ENCODE results near the gene EPS8L3. TPM values are rescaled to one million over a fixed set of nuclear protein-coding genes. Genes with fewer than 3 reads are reported as not detected.
A peak's percentile ranks its signal among the peaks of the same experiment; 100 is the strongest.

EPS8L3 gene
- total and polyA plus RNA-seq, 2 of the 4 experiments (the other 2 are of a cell fraction), result not detected

DNA sequence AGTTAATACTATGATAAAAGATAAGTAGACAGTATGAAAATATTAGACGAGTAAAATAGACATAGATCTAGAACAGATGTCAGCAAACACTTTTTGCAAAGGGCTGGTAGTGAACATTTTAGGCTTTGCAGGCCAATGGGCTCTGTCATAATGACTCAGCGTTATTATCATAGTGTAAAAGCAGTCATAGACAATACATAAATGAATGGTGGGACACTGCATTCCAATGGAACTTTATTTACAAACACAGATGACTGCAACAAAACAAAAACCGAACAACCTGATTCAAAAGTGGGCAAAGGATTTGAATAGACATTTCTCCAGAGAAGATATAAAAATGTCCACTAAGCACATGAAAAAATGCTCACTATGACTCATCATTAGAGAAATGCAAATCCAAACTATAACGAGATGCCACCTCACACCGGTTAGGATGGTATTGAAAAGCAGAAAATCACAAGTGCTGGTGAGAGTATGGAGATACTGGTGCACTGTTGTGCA, 44.3 kb downstream of the EPS8L3 start:
- Histone ChIP-seq H3K9me1 (ENCODE audit: insufficient read depth, low read length) (0 out of 2 replicates have a peak, but pooled peaks cover 3% of the 10 kb centered on the region), H2BK15ac (ENCODE audit: low read depth, low read length) (no peak overlapping the region), H4K8ac (ENCODE audit: low read depth in 2 of 2, low read length in 2 of 2) (peak overlapping the region; percentile 4 to 77; a peak in 3 of 4 replicates), H2AK9ac (replicated peaks; ENCODE audit: low read depth, low read length, poor library complexity) (no peak overlapping the region), H3K4me2 (ENCODE audit: low read depth, low read length) (no peak overlapping the region), H2AFZ (replicated peaks; ENCODE audit: low read length, poor library complexity) (no peak overlapping the region), H2AK5ac (ENCODE audit: low read depth, low read length) (no peak overlapping the region), H3K36me3 (ENCODE audit: control insufficient read depth, insufficient read depth, low read length) (no peaks in the 10 kb centered on the region), H2BK5ac (ENCODE audit: low read depth, low read length, poor library complexity, severe bottlenecking) (peak overlapping the region; percentile 91), H3K27ac (ENCODE audit: insufficient read depth, low read length) (no peak overlapping the region), H4K20me1 (ENCODE audit: insufficient read depth, low read length) (no peaks in the 10 kb centered on the region), H3K4me3 (ENCODE audit: insufficient read depth, low read depth, low read length) (no peak overlapping the region), H3K79me1 (ENCODE audit: low read depth in 1 of 2, low read length in 2 of 2) (no peaks in the 10 kb centered on the region), H3K4ac (ENCODE audit: low read depth, low read length) (peak overlapping the region; percentile 18; the same call in 1 of the 2 replicates), H3K4me1 (ENCODE audit: control insufficient read depth, insufficient read depth, low read length) (peaks cover 8% of the 10 kb centered on the region; the same call in 1 of the 2 replicates), H3K9ac (ENCODE audit: low read depth, low read length) (no peak overlapping the region), H3K18ac (ENCODE audit: low read depth, low read length) (peak overlapping the region; percentile 82; the same call in 1 of the 2 replicates), H4K5ac (ENCODE audit: low read depth, low read length) (peak overlapping the region; percentile 61; the same call in 1 of the 2 replicates), H3K56ac (ENCODE audit: extremely low read depth, insufficient read depth, low read length) (no peak overlapping the region), H2BK120ac (ENCODE audit: low read depth, low read length) (peak overlapping the region; percentile 52), H4K91ac (ENCODE audit: insufficient read depth, low read depth, low read length) (0 out of 2 replicates have a peak overlapping the region, but pooled peaks have one; percentile 54), H3K23ac (ENCODE audit: low read depth, low read length) (peak overlapping the region; percentile 39; the same call in 1 of the 2 replicates), H3K27me3 (ENCODE audit: control insufficient read depth, insufficient read depth, low read length) (no peaks in the 10 kb centered on the region), H2BK20ac (ENCODE audit: low read depth, low read length) (peak overlapping the region; percentile 90), H3K14ac (replicated peaks; ENCODE audit: low read depth, low read length) (peak overlapping the region; percentile 55; the same call in 1 of the 2 replicates), H3K9me3 (ENCODE audit: control insufficient read depth, insufficient read depth, low read length) (no peaks in the 10 kb centered on the region)
- ChIA-PET CTCF (no interaction called here), POLR2A (ENCODE audit: unreplicated experiment) (no interaction called here)
- DNase-seq (peak; percentile 57), ATAC-seq (ENCODE audit: low read depth) (peak; percentile 61)
- in situ Hi-C loops (cut with MboI; ENCODE audit: low sequenced_read_pairs), result no loop called here
- TF ChIP-seq RFX5 (IDR thresholded peaks at IDR 0.05; ENCODE audit: low read depth, low read length) (no peak), MAFK (IDR thresholded peaks at IDR 0.05; ENCODE audit: low read depth, low read length) (peak; percentile 85), NFE2L2 (IDR thresholded peaks at IDR 0.05; ENCODE audit: low read depth, low read length) (peak; percentile 99), FOS (IDR thresholded peaks at IDR 0.05; ENCODE audit: low read depth, low read length) (peak; percentile 50; the same call in 1 of the 2 replicates)
- TF ChIP-seq, protein P1, sequence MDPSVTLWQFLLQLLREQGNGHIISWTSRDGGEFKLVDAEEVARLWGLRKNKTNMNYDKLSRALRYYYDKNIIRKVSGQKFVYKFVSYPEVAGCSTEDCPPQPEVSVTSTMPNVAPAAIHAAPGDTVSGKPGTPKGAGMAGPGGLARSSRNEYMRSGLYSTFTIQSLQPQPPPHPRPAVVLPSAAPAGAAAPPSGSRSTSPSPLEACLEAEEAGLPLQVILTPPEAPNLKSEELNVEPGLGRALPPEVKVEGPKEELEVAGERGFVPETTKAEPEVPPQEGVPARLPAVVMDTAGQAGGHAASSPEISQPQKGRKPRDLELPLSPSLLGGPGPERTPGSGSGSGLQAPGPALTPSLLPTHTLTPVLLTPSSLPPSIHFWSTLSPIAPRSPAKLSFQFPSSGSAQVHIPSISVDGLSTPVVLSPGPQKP (IDR thresholded peaks at IDR 0.05; ENCODE audit: borderline replicate concordance, low read depth, low read length), result no peak
- TF ChIP-seq, protein P2, sequence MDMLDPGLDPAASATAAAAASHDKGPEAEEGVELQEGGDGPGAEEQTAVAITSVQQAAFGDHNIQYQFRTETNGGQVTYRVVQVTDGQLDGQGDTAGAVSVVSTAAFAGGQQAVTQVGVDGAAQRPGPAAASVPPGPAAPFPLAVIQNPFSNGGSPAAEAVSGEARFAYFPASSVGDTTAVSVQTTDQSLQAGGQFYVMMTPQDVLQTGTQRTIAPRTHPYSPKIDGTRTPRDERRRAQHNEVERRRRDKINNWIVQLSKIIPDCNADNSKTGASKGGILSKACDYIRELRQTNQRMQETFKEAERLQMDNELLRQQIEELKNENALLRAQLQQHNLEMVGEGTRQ (IDR thresholded peaks at IDR 0.05; ENCODE audit: low read depth, low read length), result no peak
- dilution Hi-C loops (cut with HindIII; ENCODE audit: low sequenced_read_pairs, unreplicated experiment), result no loop called here
- no TSS peak for BruUV-seq (replicated peaks)
- intact Hi-C loops (cut with micrococcal nuclease), result no loop called here
- WGBS, 2 experiments (ENCODE audit: extremely low coverage in 2 of 2, insufficient read length in 1 of 2), result 43 to 100% methylated on average over 1 of the region's 5 CpGs

Data from IMR-90 (cell line).